NK-92 (cell line): ENCODE results near the gene ELMO2.

ENCODE experiments used
- DNase-seq: peaks from one replicate; lab custom pipeline; 2025; ENCODE audit not compliant: unreplicated experiment; lab: John Stamatoyannopoulos, UW

Gene ELMO2

GRCh38 chr20:46334303-46334904 lies 72.0 kb downstream of the ELMO2 start:
- DNase-seq, result no peak

GRCh38 chr20:46333161-46333991 lies 73.0 kb downstream of the ELMO2 start:
- no peak for DNase-seq

- DNase-seq, result no peak
These were observed 73.8 kb downstream of the ELMO2 start for GRCh38 chr20:46332373-46333160.

GRCh38 chr20:46331611-46332361 lies 74.6 kb downstream of the ELMO2 start:
- no peak for DNase-seq

- DNase-seq, result no peak
These were observed 75.5 kb downstream of the ELMO2 start for GRCh38 chr20:46330831-46331371.

GRCh38 chr20:46330072-46330763 lies 76.2 kb downstream of the ELMO2 start:
- no peak for DNase-seq

GRCh38 chr20:46328200-46328882 lies 78.1 kb downstream of the ELMO2 start:
- no peak for DNase-seq

- no peak for DNase-seq
These were observed 78.9 kb downstream of the ELMO2 start for GRCh38 chr20:46327557-46327956.

- no peak for DNase-seq
These were observed 80.6 kb downstream of the ELMO2 start for GRCh38 chr20:46325789-46326188.

GRCh38 chr20:46324960-46325703 lies 81.3 kb downstream of the ELMO2 start:
- no peak for DNase-seq

GRCh38 chr20:46324379-46324778 lies 82.0 kb downstream of the ELMO2 start:
- no peak for DNase-seq

GRCh38 chr20:46323557-46323956 lies 82.9 kb downstream of the ELMO2 start:
- DNase-seq, result no peak

- no peak for DNase-seq
These were observed 83.8 kb downstream of the ELMO2 start for GRCh38 chr20:46322641-46323040.

GRCh38 chr20:46317685-46318177 lies 88.7 kb downstream of the ELMO2 start:
- no peak for DNase-seq

GRCh38 chr20:46316984-46317684 lies 89.3 kb downstream of the ELMO2 start:
- no peak for DNase-seq
